WTC11 (cell line): Measurements from ENCODE around the gene HRH3.

Experiments used
- CREB1 ChIP-seq: sonication (generic); formaldehyde crosslinking; IDR thresholded peaks from 2 replicates; pipeline ENCODE4 v1.8.0; 2023; ENCODE audit warnings: mild to moderate bottlenecking, missing genetic modification reagents
- CTCF ChIP-seq: fragments of 200-600 bp; IDR thresholded peaks from 2 replicates; pipeline ENCODE4 v1.8.0; 2022; ENCODE audit warnings: antibody characterized with exemption
- ERG ChIP-seq: fragments of 250-450 bp; sonication (Bioruptor Pico); IDR thresholded peaks from 2 replicates; pipeline ENCODE4 v1.8.0; 2021; ENCODE audit warnings: mild to moderate bottlenecking
- MAX ChIP-seq: sonication (generic); formaldehyde crosslinking; IDR thresholded peaks from 2 replicates; pipeline ENCODE4 v1.8.0; 2022; ENCODE audit warnings: mild to moderate bottlenecking, missing genetic modification reagents
- ZBTB21 ChIP-seq: sonication (generic); formaldehyde crosslinking; IDR thresholded peaks from 2 replicates; pipeline ENCODE4 v1.8.1; 2023; ENCODE audit warnings: mild to moderate bottlenecking, missing genetic modification reagents, borderline replicate concordance
- ZNF512 ChIP-seq: sonication (generic); formaldehyde crosslinking; IDR thresholded peaks from 2 replicates; pipeline ENCODE4 v1.8.1; 2022; ENCODE audit warnings: missing genetic modification reagents, borderline replicate concordance

- no peak for TF ChIP-seq ZBTB21 (CRISPR knock-in tag)
- TF ChIP-seq CTCF = no peak
- TF ChIP-seq CREB1 (CRISPR knock-in tag) = no peak
- TF ChIP-seq MAX (CRISPR knock-in tag) = no peak
- no peak for TF ChIP-seq ERG
- TF ChIP-seq ZNF512 = no peak
Measured at GRCh38 chr20:62196286-62196685, 23.8 kb downstream of the HRH3 start.
